PFSK-1 (cell line): ENCODE results near the gene TXN.

Experiments used
- POLR2AphosphoS5 ChIP-seq: IDR thresholded peaks from 2 replicates; pipeline ENCODE4 v1.6.1; 2012; ENCODE audit warnings: low read depth, mild to moderate bottlenecking, control low read depth, low read length, moderate library complexity
- REST ChIP-seq, 2 experiments: IDR thresholded peaks; 2 replicates each; pipeline versions ENCODE4 v1.6.1 to v1.8.0; 2011 to 2012; ENCODE audit warnings: low read depth in 2 of 2, low read length in 2 of 2, control low read depth in 1 of 2, inconsistent platforms in 1 of 2, mild to moderate bottlenecking in 1 of 2, moderate library complexity in 1 of 2; ENCODE audit not compliant: insufficient read depth in 1 of 2
- SIN3A ChIP-seq: IDR thresholded peaks from 2 replicates; pipeline ENCODE4 v1.6.1; 2012; ENCODE audit warnings: mild to moderate bottlenecking, low read length, moderate library complexity, borderline replicate concordance; ENCODE audit not compliant: insufficient read depth
- TAF1 ChIP-seq: IDR thresholded peaks from 2 replicates; pipeline ENCODE4 v1.6.1; 2012; ENCODE audit warnings: low read length, control low read depth, borderline replicate concordance; ENCODE audit not compliant: insufficient read depth

- TF ChIP-seq REST (IDR thresholded peaks at IDR 0.05; ENCODE audit: insufficient read depth in 1 of 2, low read depth in 2 of 2, low read length in 2 of 2) (no peak), POLR2AphosphoS5 (no peak), TAF1 (no peak), SIN3A (no peak)
These were observed 586 bp downstream of the TXN start for GRCh38 chr9:110255463-110256379.
